GM19193 (cell line): ENCODE data around the gene KRT80.

Source experiments
- POLR2A ChIP-seq: IDR thresholded peaks from 4 replicates; pipeline ENCODE4 v1.6.1; 2011; ENCODE audit not compliant: insufficient read depth, insufficient read length; ENCODE audit errors: extremely low read depth

Gene KRT80

DNA sequence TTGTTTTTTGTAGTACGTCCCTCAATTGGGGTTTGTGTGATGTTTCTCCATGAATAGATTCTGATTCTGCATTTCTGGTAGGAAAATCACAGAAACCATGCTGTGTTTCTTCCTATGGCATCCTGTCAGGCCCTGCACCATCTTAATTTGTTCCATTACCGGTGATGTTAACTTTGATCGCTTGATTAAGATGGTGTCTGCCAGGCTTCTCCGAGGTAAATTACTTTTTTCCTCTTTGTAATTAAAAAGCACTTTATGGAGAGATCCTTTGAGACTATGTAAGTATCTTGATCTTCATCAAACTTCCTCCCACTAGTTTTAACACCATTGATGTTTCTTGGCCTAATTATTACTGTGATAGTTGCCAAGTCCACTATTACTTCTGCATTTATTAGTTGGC lies 26.2 kb upstream of the KRT80 start:
- TF ChIP-seq POLR2A = no peak

DNA sequence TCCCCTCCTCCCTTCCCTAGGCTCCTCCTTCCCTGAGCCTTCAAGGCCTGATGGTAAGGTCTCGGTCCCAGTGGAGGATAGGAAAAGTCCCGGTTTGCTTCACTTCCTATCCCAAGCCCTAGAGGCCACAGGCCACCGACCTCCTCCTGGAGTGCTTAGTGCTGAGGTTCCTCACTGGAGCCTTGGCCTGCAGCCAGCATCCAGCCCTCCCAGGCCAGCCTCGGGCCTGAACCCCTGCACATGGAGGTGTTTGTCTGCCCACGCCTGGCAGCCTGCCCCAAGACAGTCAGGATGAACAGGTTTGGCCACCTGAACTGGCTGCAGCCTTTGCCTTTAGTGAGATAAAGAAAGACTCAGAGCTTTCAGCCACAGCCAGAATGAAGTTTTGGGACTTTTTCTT lies 25.4 kb upstream of the KRT80 start:
- no peak for TF ChIP-seq POLR2A

DNA sequence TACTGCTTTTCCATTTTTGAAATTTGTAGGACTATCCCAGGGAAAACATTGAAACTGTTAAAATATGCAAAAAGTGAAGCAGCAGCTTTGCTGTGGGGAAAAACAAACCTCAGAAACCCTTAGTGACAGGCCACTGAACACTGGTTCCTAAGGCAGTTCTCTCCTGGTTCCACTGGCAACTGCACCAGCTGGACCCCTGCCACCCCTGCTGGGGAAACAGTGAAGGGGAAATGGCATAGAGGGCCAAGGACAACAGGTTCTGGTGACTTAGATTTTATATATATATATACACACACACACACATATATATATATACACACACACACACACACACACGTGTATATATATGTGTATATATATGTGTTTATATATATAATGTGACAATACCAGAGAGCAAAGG lies 25.0 kb upstream of the KRT80 start:
- TF ChIP-seq POLR2A = no peak

DNA sequence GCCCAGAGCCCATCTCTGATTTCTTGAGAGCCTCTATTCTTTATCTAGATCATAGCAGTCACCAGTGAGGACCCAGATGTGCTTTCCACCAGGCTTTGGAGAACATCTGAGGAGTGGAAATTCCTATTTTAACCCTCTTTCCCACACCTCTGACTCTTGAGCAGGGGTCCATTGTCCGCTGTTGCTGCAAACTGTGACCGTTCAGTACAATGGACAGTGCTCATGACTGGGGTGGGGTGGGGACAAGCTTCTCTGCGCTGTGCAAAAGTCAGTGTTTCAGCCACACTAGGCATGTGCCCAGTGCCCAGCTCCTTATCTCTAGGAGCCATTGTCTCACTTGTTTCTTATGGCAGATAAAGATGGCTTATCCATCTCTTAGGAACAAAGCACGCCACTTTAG lies 24.3 kb upstream of the KRT80 start:
- TF ChIP-seq POLR2A = no peak

DNA sequence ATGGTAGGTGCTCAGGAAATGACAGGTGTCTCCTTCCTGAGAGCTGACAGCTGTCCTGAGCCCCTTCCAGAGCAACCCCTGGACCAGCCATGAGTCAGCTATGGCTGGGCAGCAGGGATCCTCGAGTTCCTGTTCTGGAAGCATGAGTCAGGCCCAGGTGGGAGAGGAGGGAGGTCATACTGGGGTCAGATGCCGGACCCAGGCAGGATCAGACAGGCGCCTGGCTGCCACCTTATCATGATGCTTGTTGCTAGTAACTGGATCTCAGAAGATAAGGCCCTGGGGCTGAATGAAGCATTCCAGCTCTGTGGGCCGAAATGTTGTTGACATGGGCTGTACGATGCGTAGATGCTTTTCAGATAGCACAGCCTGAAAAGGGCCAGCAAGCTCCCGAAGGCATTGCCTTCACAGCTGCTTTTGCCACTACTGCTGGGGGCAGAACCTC lies 23.8 kb upstream of the KRT80 start:
- TF ChIP-seq POLR2A = no peak

DNA sequence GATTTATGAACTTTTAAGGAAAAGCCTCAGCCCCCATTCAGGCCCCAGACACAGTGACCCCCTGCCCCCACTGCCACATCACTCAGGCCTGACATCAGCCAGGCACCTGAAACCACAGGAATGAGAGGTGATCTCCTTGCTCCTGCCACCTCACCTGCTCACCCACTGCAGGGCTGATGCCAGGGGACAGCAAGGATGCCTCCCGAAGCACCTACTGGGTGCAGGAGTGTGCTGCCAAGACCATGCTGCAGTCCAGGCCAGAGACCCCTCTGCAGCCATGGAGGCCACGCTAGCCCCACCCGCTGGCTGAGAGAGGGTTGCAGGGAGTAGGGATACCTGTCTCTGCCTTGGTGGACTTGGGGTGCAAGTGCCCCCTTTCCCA lies 22.6 kb upstream of the KRT80 start:
- TF ChIP-seq POLR2A = no peak

DNA sequence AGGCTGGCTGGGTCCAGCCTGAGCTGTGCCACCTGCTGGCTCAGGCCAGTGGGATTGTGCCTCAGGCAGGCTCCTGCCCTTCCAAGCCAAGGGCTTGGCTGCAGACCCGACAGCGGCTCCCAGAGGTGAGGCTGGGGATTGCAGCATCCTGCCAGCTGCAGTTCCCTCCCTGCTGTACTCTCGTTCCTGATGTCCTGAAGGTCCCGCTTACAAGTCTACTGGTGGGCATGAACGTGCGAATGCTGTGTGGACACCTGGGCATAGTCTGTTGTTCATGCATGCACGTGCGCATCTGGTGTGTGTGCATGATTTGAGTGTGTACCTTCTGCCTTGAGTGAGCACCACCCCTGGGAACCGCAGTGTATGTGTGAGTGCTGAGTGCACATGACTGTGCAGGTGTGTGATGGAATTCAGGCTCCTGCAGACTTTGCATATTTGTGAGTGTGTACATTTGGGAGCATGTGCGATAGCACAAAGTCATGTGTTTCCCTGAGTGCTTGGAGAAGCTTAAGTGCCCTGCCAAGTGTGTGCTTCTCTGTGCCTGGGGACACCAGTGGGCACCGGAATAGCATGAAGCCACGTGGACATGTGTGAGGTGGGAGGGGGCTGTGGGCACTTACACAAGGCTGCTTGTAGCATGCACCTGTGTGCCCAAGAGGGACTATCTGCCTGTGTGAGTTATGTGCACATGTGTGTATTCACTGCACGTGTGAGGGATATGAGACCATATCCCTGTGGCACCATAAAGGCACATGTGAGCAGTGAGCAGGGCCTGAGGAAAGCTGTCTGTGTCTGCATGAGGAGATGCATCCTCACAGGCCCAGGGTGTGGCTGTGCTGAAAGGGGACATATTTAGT lies 22.0 kb upstream of the KRT80 start:
- TF ChIP-seq POLR2A = no peak

DNA sequence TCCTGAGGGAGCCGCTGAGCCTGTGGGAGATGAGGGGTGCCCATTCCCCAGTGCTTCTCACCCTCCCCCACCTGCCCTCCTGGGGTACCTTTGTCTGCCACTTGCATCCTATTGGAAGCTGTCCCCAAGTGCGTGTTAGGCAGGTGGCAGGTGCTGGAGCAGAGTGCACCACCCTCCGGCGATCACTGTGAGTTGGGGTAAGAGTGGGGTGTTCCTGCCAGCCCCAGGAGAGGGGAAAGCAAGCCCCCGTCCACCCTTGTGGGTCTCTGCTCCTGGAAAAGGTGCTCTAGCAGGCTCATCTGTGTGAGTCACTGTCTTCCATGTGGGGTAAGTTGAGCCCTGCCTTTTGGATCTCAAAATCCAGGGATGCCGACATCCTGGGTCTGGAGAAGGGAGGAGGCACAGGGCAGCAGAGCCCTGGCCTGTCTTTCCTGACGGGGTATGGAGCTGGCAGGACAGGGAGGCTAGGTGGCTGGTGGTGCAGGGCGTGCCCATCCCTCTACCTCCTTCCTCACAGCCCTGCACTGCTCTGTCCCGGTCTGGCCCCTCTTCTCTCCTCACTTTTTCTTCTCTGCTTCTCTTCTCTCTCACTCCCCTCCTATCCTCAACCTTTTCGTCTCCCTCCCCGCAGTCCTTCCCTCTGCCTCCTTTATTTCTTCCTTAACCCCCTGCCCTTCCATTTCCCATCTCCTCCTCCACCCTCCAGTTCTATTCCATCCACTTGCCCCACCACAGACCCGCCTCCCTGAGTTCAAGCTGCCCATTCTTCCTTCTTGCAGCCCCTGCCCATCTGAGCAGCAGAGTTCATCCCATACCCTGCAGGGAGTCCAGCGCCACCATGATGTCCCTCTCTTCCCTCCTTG lies 21.1 kb upstream of the KRT80 start:
- no peak for TF ChIP-seq POLR2A

DNA sequence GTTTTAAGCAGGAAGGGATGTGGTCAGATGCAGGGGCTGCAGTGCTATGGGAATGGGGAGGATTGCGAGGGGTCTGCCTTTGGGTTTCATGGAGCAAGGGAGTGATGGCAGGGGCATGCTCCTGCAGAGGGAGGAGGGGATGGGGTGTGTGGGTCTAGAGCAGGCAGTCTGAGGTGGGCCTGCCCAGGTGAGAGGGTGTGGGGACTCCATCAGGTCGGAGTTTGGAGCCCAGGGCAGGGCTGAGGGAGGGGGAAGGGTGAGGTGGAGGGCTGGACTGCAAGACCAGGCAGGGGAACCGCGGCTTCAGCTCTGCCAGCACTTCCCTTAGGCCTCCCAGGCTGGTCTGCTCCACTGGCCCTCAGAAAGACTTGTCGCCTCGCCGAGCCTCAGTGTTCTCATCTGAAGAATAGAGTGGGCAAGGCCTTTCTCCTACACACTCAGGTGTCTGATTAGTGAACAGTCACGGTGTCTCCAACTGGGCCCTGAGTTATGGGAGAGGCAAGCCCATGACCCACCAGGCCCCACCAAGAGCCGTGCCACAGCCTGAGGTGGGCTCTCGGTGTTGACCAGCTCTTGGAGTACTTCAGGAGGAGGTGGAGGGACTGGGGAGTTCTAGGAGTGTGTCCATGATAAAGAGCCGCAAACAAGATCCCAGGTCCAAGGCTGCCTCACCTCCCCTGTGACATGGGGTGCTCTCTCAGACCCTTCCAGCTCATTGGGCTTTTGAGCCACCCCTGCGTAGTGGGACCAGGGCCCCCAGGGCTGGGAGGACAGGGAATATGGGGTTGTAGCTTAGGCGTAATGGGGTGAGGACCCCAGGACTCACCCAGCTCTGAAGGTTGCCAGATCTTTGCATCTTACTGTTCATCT lies 20.1 kb upstream of the KRT80 start:
- TF ChIP-seq POLR2A = no peak

DNA sequence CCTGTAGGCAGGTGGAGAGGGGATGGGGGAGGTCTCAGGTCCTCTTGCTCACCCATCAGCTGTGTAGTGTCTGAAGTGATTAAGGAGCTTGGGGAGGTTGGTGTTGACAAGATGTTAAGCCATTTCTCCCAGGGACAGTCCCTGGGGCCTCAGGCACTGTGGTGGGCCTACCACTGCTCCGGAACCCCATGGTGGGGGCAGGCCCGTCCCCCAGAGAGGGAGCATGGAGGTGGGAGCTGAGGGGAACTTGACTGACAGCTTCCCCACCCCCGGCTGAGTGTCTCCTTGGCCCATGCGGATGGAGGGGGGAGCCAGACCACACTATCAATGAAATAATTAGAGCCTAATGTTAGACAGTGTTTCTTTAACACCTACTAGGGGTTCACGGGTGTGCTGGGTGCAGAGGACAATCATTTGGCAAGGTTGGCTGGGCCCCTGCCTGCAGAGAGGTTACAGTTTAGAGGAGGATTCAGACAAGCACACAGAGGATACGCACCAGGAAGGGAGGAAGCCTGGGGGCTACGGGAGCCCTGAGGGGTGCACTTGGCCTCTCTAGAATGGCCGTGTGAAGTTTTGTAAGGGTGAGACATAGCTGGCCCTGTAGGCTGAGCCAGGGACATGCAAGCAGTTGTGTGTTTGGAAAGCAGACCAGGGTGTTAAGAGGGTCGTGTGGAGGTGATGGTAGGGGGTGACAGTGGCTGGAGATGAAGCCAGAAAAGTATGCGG lies 19.3 kb upstream of the KRT80 start:
- no peak for TF ChIP-seq POLR2A

DNA sequence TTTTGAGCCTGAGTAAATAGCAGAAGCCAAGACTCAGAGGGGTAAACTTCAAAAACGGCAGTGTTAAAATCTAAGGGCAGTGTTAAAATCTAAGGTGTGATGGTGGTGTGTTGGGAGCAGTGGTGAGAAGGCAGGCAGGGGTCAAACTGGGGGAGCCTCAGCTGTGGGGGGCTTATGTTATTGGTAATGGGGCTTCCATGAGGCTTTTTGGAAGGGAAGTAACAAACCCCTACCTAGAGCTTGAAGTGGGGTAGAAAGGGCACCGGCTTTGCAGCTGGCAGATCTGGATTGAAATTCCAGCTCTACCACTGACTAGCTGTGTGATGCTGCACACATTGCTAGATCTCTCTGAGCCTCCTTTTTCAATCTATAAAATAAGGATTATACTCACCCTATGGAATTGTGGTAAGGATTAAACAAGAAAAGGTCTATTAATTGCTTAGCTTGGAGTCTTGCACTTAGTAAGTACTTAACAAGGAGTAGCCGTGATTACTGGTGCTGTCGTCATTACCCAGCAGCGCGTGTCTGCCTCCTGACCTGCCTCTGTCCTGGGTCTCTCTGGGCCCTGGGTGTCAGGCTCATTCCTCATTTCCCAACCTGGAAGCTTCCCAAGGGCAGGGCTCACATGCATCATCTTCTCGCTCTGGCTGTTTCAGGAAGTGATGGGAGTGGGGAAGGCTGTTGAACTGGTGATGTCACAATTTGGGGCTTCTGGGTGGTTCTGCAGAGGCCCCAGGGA lies 18.5 kb upstream of the KRT80 start:
- no peak for TF ChIP-seq POLR2A

DNA sequence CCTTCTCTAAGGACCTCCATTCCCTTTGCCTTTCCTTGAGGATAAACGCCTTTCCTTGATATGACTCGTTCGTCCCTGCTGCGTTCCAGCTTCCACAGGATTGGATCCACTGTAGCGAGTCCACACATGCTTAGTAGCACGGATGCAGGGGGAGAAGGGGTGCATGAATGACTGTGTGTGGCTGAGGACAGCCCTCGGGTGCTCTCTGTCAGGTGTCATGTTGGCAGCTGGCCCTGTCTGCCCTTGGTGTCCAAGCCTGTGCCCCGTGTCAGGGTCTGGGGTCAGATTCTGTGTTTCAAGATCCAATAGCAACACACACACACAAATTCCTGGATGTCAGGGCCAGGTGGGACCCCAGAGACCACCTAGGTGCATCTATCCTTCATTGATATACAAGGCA lies 17.5 kb upstream of the KRT80 start:
- TF ChIP-seq POLR2A = no peak

DNA sequence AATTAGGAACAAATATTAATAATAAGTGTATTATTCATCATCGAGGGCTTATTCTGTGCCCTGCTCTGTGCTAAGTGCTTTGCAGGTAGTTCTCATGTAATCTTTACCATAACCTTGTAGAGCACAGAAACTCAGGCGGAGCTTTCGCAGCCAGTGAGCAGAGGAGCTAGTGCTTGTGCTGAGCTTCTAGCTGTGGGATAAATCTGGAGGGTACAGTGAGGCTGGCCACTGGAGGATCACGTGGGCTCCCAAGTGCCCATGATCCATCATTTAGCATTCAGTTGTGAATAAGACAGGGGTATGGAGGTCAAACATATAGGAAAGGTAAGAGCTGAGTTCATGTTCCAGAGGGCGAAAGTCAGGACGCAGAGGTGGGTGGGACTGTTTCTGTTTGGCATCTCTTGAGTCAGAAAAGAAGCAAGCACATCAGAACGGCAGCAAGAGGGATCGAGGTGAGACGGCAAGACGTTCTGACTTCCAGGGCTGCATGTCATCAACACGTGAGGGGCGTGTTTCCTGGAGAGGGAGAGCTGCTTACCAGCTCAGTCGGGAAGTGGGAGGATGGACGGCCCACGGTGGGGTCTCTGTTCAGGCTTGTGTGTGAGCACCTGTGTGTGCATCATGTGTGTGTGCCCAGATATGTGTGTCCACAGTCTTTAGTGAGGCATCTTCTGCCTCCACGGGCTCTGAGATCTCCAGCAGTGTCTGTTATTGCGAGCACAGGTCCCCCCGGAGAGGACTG lies 16.8 kb upstream of the KRT80 start:
- no peak for TF ChIP-seq POLR2A
